ENCODE measurements around the gene LAMA2. TPM values are rescaled to one million over a fixed set of nuclear protein-coding genes. Genes with fewer than 3 reads are reported as not detected.

LAMA2 gene
- polyA plus RNA-seq, 1 of the 3 experiments (the other 2 are of a cell fraction), result 0.92 TPM

GRCh38 chr6:129210684-129211083 lies 327.7 kb downstream of the LAMA2 start:
- Histone ChIP-seq H3K27ac (ENCODE audit: low read depth in 2 of 2, low read length in 1 of 2) (no peak overlapping the region), H3F3A (replicated peaks; ENCODE audit: insufficient read depth) (no peaks in the 10 kb centered on the region), H3K9me2 (no peaks in the 10 kb centered on the region), H3K4me2 (no peak overlapping the region), H3K9ac (no peak overlapping the region), H3K9me3 (no peaks in the 10 kb centered on the region), H4K20me1 (ENCODE audit: insufficient read depth) (no peaks in the 10 kb centered on the region), H3K27me3 (ENCODE audit: insufficient read depth) (no peaks in the 10 kb centered on the region; the same call in 1 of the 2 replicates), H3K4me3 (ENCODE audit: low read depth in 2 of 2, low read length in 1 of 2) (no peak overlapping the region), H2AFZ (ENCODE audit: low read depth) (no peak overlapping the region), H3K36me3 (replicated peaks in 1 of 2; ENCODE audit: control insufficient read depth in 1 of 2, insufficient read depth in 2 of 2, low read length in 1 of 2) (no peaks in the 10 kb centered on the region), H3K4me1 (ENCODE audit: control insufficient read depth in 1 of 2, insufficient read depth in 2 of 2, low read depth in 1 of 2, low read length in 1 of 2) (no peaks in the 10 kb centered on the region; a peak in 1 of 4 replicates), H3K79me2 (ENCODE audit: insufficient read depth) (no peaks in the 10 kb centered on the region)
- DNase-seq, result no peak
- POLR2A ChIA-PET, result no interaction called here
- 24% methylated on average over 4 of the region's 4 CpGs for WGBS (ENCODE audit: low lambda C conversion rate)
- TF ChIP-seq IRF3 (IDR thresholded peaks at IDR 0.05; ENCODE audit: low read depth, low read length) (no peak), EP300 (IDR thresholded peaks at IDR 0.05; ENCODE audit: borderline replicate concordance in 1 of 2, low read depth in 1 of 2, low read length in 1 of 2) (no peak), USF2 (IDR thresholded peaks at IDR 0.05; ENCODE audit: borderline replicate concordance, low read depth, low read length) (no peak), PBX3 (IDR thresholded peaks at IDR 0.05) (no peak), REST (IDR thresholded peaks at IDR 0.05; ENCODE audit: low read depth, low read length) (no peak), CHD2 (IDR thresholded peaks at IDR 0.05; ENCODE audit: low read length, partially characterized antibody) (no peak), RXRA (IDR thresholded peaks at IDR 0.05; ENCODE audit: borderline replicate concordance, low read depth) (no peak), ELF1 (IDR thresholded peaks at IDR 0.05) (no peak), NFIC (IDR thresholded peaks at IDR 0.05; ENCODE audit: borderline replicate concordance) (no peak), YY1 (IDR thresholded peaks at IDR 0.05; ENCODE audit: low read depth) (no peak), POLR2AphosphoS5 (IDR thresholded peaks at IDR 0.05; ENCODE audit: low read depth, low read length) (no peak)
- CTCF ChIA-PET, result interaction anchor here (1.3 kb wide), 1 partner anchor 9 kb away, joined by 4 read pairs; no protein-coding TSS in a partner anchor

Data from SK-N-SH (cell line).